NCI-H2081 (cell line): Measurements from ENCODE around the gene GNA14.
"Not testable (repeated sequence)": the region's sequence is repeated elsewhere in the genome, so short reads cannot be mapped to it uniquely, and the experiment has no call there.

Experiments
- DNase-seq, 2 experiments: peaks; one replicate each; lab custom pipeline; 2025; lab: John Stamatoyannopoulos, UW

Gene GNA14

GRCh38 chr9:77534376-77535057, 113.6 kb downstream of the GNA14 start:
- DNase-seq = no peak

GRCh38 chr9:77533671-77534070, 114.5 kb downstream of the GNA14 start:
- DNase-seq = no peak

GRCh38 chr9:77532607-77533006, 115.5 kb downstream of the GNA14 start:
- DNase-seq = no peak

- DNase-seq = no peak
These were observed 116.7 kb downstream of the GNA14 start for GRCh38 chr9:77531400-77531799.

- no peak for DNase-seq
These were observed 124.2 kb downstream of the GNA14 start for GRCh38 chr9:77523891-77524290.

GRCh38 chr9:77521091-77521490, 127.0 kb downstream of the GNA14 start:
- DNase-seq = no peak

DNA sequence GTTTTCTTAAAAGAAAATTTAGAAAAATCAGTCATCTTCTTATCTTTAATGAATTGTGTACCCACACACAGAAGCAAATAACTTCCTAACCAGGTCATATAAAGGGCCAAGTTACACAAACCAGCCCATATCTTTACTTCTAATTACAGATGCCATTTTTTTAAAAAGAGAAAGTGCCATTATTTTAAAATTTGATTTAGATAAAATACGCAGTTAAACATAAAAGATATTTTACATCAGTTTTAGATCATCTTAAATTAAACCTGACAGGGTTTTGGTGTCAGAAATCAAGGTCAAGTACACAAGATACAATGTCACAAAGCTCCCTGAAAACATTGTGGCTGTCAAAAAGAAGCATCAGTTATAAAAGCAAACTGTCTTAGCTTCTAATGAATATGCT, 129.4 kb downstream of the GNA14 start:
- no peak for DNase-seq

DNA sequence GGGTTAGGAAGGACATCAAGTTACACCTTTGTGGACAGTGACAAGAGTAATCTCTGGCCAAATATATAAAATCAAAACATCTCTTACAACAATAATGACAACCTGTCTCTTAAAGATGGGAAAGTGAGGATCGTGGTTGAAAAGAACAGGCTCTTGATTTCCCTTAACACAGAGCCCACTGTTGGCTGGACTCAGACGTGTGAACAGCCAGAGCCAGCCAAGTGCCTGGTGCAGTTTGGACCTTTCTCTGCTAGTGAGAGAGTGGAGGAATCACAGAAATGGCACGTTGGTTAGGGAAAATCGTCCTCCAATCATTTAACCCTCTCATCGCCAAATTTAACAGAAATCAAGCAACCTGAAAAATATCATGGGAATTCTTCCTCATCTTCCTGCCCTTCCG, 131.3 kb downstream of the GNA14 start:
- no peak for DNase-seq

GRCh38 chr9:77514886-77515711, 133.0 kb downstream of the GNA14 start:
- DNase-seq = no peak

GRCh38 chr9:77513457-77513856, 134.7 kb downstream of the GNA14 start:
- no peak for DNase-seq

GRCh38 chr9:77512876-77513275, 135.2 kb downstream of the GNA14 start:
- peak in 1 of 2 experiments; percentile 3 for DNase-seq

GRCh38 chr9:77511525-77511924, 136.6 kb downstream of the GNA14 start:
- DNase-seq = no peak

- DNase-seq = no peak
These were observed 137.5 kb downstream of the GNA14 start for GRCh38 chr9:77510666-77511065.

- no peak for DNase-seq
These were observed 139.7 kb downstream of the GNA14 start for GRCh38 chr9:77508396-77508795.

DNA sequence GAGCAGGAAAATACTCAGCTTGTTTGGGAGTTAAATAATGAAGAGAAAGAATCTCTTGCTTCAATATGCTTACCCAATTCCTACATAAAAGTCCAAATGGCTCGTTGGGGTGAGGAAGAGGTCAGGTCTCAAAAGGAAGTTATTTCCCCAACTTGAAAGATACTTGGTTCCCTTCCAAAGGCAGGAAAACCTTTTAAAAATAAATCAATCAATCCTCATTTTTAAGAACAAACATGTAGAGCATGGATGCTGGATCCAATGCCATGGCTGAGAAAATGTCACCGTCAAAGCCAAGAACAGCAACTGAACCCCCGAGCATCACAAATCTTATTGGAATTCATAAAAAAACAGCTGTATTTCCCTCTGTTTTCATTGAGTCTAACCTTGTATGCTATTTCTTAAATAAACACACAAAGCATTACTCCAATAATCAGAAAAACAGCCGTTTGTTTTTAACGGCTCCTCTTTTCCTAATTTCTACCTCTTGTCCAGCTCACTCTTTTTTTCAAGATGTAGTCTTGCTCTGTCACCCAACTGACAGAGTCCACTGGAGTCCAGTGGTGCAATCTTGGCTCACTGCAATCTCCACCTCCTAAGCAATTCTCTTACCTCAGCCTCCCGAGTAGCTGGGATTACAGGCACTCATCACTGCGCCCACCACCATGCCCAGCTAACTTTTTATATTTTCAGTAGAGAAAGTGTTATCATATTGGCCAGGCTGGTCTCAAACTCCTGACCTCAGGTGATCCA, 140.7 kb downstream of the GNA14 start:
- DNase-seq = no peak

DNA sequence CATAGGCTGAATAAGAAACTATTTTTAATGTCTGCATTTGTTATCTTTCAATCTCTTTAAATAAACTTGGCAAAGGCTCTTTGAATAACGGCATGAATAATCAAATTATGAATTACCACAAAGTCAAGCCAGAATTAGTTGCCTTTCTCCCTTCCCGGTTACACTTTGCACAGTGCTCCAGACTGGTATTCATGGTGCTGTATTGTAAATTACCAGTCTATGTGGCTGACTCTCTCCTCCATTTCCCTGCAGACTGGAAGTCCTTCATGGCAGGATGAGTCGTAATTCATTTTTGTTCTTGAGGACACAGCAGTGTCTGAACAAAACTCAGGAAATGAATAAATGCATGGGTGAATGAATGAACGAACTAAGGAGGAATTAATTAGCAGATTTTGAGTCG, 142.9 kb downstream of the GNA14 start:
- no peak for DNase-seq

GRCh38 chr9:77502568-77502967, 145.6 kb downstream of the GNA14 start:
- DNase-seq = no peak

DNA sequence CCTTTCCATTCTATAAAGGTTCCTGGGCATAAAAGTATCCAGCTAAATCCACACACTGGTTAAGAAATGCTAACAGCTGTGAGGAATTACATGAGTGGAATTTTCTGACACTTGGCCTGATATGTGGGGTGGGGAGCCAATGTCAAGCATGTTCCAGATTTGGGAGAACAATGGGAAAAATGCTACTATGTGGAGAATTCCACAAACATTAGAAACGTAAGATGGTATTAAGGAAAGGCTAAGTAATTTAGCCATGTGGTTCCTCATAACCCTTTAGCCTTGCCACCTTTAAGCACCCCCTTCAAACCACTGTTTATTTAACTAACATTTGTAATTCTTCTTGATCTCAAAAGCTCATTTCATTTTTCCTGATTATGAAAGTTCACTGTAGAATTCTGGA, 149.2 kb downstream of the GNA14 start:
- DNase-seq = no peak

DNA sequence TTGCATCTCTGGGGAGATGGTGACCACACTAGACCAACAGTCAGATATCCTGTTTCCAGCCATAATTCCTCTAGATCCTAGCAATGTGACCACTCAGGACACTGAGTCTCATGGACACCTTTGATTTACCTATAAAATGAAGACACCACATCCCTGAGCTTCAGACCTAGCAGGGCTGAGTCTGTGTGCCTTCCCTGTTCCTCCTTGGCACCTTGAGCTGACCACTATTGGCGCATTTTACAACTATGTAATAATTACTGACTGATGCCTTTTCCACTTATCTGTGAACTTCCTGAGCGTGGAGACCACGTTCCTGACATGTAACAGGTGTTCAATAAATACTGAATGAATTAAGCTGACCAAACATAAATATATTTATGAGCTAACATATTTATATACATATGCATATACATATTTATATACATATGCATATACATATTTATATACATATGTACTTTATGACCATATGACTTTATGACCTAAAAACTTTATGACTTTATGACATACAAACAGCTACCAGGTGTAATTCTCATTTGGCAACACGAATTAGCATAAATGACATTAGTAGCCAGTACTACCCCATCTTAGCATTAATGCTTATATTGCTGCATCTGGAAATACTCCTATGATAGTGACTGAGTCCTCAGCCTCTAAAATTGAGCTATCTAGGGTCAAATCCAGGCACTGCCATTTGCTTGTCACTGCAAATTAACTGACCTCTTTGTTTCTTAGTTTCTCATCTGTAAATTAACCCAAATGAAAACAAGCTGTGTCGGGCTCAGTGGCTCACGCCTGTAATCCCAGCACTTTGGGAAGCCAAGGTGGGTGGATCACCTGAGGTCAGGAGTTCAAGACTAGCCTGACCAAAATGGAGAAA, 150.6 kb downstream of the GNA14 start:
- no peak for DNase-seq

DNA sequence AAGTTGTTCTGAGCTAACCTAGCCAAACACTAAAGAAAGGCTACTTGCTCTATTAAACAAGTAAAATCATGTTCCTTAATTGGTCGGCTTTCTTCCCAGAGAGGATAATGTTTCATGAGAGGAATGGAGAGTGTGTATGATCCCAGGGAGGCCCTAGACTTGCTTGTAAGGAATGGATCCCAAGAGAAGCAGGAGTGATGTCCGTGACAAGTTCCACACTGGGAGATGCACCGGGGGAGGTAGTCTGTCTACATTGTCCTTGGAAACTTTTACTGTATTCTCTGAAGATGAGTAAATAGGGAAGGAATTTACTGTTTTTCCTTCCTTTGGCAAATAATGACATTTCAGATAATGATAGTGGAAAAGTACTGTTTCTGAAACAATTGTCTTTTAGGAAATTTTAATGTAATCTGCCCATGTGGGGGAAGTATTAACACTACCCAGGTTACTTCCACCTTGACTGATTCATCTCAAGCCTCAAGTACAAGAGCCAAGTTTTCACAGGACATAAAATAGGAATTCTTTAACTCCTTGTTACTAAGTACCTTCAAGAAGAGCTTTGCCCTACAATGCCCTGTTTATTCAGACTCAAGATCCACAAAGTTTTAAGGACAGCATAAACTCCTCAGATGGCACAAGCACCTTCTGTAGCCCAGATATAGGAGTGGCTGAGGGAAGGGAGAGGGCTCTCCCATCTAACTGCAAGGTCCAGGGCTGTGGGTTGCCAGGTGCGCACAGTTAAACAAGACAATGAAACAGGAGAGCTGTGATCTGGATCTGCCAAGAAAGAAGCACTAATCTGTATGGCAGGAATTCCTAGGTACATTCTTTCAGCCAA, 152.1 kb downstream of the GNA14 start:
- no peak for DNase-seq

DNA sequence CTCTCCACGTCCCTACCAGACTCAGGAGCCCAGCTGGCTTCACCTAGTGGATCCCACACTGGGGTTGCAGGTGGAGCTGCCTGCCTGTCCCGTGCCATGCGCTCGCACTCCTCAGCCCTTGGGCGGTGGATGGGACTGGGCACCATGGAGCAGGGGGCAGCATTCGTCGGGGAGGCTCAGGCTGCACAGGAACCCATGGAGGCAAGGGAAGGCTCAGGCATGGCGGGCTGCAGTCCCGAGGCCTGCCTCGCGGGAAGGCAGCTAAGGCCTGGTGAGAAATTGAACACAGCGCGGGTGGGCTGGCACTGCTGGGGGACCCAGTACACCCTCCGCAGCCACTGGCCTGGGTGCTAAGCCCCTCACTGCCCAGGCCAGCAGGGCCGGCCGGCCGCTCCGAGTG, 157.8 kb downstream of the GNA14 start:
- not testable (repeated sequence) for DNase-seq
